Neuronal stem cell (in vitro differentiated cells): Measurements from ENCODE around the gene ECHS1.
A peak's percentile ranks its signal among the peaks of the same experiment; 100 is the strongest.

ENCODE experiments used
- DNase-seq: peaks from one replicate; pipeline ENCODE4 v3.0.0-alpha.2; 2013; ENCODE audit warnings: low spot score
- H2AFZ ChIP-seq: one replicate; pipeline ENCODE4 v1.6.1; 2013; ENCODE audit warnings: mild to moderate bottlenecking, low read length, inconsistent platforms
- H2AK5ac ChIP-seq: 2 replicates; pipeline ENCODE4 v1.6.1; 2013; ENCODE audit warnings: low read depth, mild to moderate bottlenecking, inconsistent platforms, low read length, moderate library complexity, mixed read lengths
- H2BK120ac ChIP-seq: 2 replicates; pipeline ENCODE4 v1.6.1; 2013; ENCODE audit warnings: low read depth, mild to moderate bottlenecking, inconsistent platforms, low read length, moderate library complexity, mixed read lengths
- H2BK12ac ChIP-seq: one replicate; pipeline ENCODE4 v1.6.1; 2013; ENCODE audit warnings: low read length, inconsistent platforms
- H2BK15ac ChIP-seq: 2 replicates; pipeline ENCODE4 v1.6.1; 2013; ENCODE audit warnings: mild to moderate bottlenecking, low read length, inconsistent platforms, mixed read lengths
- H2BK5ac ChIP-seq: one replicate; pipeline ENCODE4 v1.6.1; 2013; ENCODE audit warnings: inconsistent platforms, mild to moderate bottlenecking, low read length, moderate library complexity
- H3K14ac ChIP-seq: one replicate; pipeline ENCODE4 v1.6.1; 2013; ENCODE audit warnings: low read length, inconsistent platforms
- H3K18ac ChIP-seq: 2 replicates; pipeline ENCODE4 v1.6.1; 2013; ENCODE audit warnings: low read length, inconsistent platforms
- H3K23ac ChIP-seq: 2 replicates; pipeline ENCODE4 v1.6.1; 2013; ENCODE audit warnings: low read depth, mild to moderate bottlenecking, mixed read lengths, low read length, inconsistent platforms; ENCODE audit not compliant: poor library complexity
- H3K27ac ChIP-seq: replicated peaks from 3 replicates; pipeline ENCODE4 v1.5.1; 2013; ENCODE audit warnings: low read length, inconsistent platforms
- H3K27me3 ChIP-seq, 3 experiments: 2 replicates each; pipeline ENCODE4 v1.6.1; 2013; ENCODE audit warnings: low read length in 3 of 3, mild to moderate bottlenecking in 2 of 3, inconsistent platforms in 1 of 3, low read depth in 1 of 3, mixed read lengths in 1 of 3, moderate library complexity in 1 of 3; ENCODE audit not compliant: control insufficient read depth in 3 of 3, insufficient read depth in 3 of 3
- H3K36me3 ChIP-seq, 2 donors: replicated peaks in 1 of 2; 2 replicates each; pipeline ENCODE4 v1.6.1; 2013; ENCODE audit warnings: low read length in 2 of 2; ENCODE audit not compliant: control insufficient read depth in 2 of 2, insufficient read depth in 2 of 2
- H3K4ac ChIP-seq: 2 replicates; pipeline ENCODE4 v1.6.1; 2013; ENCODE audit warnings: inconsistent platforms, mild to moderate bottlenecking, low read length, moderate library complexity
- H3K4me1 ChIP-seq, 2 donors: 1 replicate in 1 of 2; 2 replicates in 1 of 2; pipeline ENCODE4 v1.6.1; 2013; ENCODE audit warnings: low read length in 2 of 2, low read depth in 1 of 2; ENCODE audit not compliant: control insufficient read depth in 2 of 2, insufficient read depth in 1 of 2
- H3K4me2 ChIP-seq: one replicate; pipeline ENCODE4 v1.6.1; 2013; ENCODE audit warnings: mild to moderate bottlenecking, low read length, inconsistent platforms; ENCODE audit not compliant: insufficient read depth, poor library complexity, severe bottlenecking
- H3K4me3 ChIP-seq, 2 donors: 2 replicates each; pipeline ENCODE4 v1.5.1; 2013; ENCODE audit warnings: low read length in 2 of 2, mild to moderate bottlenecking in 2 of 2, inconsistent platforms in 1 of 2, moderate library complexity in 1 of 2
- H3K79me1 ChIP-seq: one replicate; pipeline ENCODE4 v1.6.1; 2013; ENCODE audit warnings: low read depth, mild to moderate bottlenecking, inconsistent platforms, low read length, moderate library complexity
- H3K9ac ChIP-seq: one replicate; pipeline ENCODE4 v1.6.1; 2013; ENCODE audit warnings: mild to moderate bottlenecking, low read depth, low read length, inconsistent platforms; ENCODE audit not compliant: poor library complexity
- H3K9me3 ChIP-seq, 2 donors: replicated peaks in 1 of 2; 2 replicates each; pipeline versions ENCODE3 to v1.6.1; 2013; ENCODE audit warnings: low read length in 2 of 2, mild to moderate bottlenecking in 2 of 2, inconsistent platforms in 1 of 2, low read depth in 1 of 2, mixed read lengths in 1 of 2, moderate library complexity in 1 of 2; ENCODE audit not compliant: control insufficient read depth in 2 of 2, insufficient read depth in 1 of 2
- H4K8ac ChIP-seq: one replicate; pipeline ENCODE4 v1.6.1; 2013; ENCODE audit warnings: low read depth, mild to moderate bottlenecking, inconsistent platforms, low read length, moderate library complexity
- H4K91ac ChIP-seq: one replicate; pipeline ENCODE4 v1.6.1; 2013; ENCODE audit warnings: low read length, low read depth, mild to moderate bottlenecking, inconsistent platforms; ENCODE audit not compliant: poor library complexity
- whole genome bisulfite sequencing, 2 donors: extraction: QIAGEN DNeasy Blood & Tissue Kit; methylation state at CpG; one replicate each; pipeline ENCODE4 v1.1.7; 2013; ENCODE audit warnings: missing lambda C conversion rate in 2 of 2, mixed read lengths in 1 of 2; ENCODE audit not compliant: insufficient read length in 2 of 2, insufficient replicate concordance in 1 of 2; ENCODE audit errors: extremely low coverage in 2 of 2; 5-methylcytosine and 5-hydroxymethylcytosine counted together

ECHS1 gene

DNA sequence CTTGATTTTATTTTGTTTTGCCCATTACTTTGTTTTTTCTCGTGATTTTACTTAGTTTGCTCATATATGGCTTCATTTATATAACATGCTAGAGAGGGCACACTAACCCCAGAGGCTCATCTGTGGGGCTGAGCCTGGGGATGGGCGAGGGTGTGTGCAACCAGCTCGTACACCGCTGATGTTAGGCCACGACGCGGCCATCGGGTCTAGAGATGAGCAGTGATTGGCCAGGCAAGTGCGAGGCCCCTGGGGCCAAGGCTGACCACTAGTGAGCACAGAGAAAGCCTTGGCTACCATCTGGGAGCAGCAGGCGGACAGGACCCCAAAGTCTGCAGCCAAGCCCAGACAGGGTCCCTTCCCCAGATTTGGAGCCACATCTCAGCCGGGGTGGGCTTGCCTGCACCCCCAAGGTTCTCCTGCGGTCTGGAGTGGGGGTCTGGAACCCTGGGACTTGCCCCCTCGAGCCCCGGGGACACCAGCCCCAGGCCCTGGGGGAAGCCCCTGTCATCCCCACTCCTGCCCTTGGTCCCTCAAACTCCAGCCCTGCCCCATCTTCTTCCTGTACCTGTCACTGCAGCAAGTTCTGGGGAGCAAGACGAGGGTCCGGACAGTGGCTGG lies 19.1 kb downstream of the ECHS1 start:
- H3K9ac ChIP-seq = no peak overlapping the region
- no peak overlapping the region for H3K4ac ChIP-seq
- no peak for DNase-seq
- no peak overlapping the region for H3K4me2 ChIP-seq
- peaks cover 13% of the 10 kb centered on the region for H3K79me1 ChIP-seq
- WGBS, 2 donors = no CpG with 5 or more reads among the region's 16 CpGs
- no peak overlapping the region for H2BK12ac ChIP-seq
- no peak overlapping the region for H2BK5ac ChIP-seq
- peaks cover 0 to 9% of the 10 kb centered on the region in 2 donors for H3K4me1 ChIP-seq
- peaks cover 0 to 4% of the 10 kb centered on the region in 2 donors for H3K36me3 ChIP-seq
- H3K23ac ChIP-seq = no peak overlapping the region
- H4K8ac ChIP-seq = no peak overlapping the region
- no peak overlapping the region for H3K18ac ChIP-seq
- no peak overlapping the region for H3K27ac ChIP-seq
- H3K14ac ChIP-seq = no peak overlapping the region
- H2BK120ac ChIP-seq = no peak overlapping the region
- H2AK5ac ChIP-seq = no peak overlapping the region
- no peak overlapping the region for H2BK15ac ChIP-seq
- no peak overlapping the region for H3K4me3 ChIP-seq
- no peak overlapping the region for H2AFZ ChIP-seq
- no peak overlapping the region for H4K91ac ChIP-seq
- peaks cover 0 to 4% of the 10 kb centered on the region in 2 donors for H3K9me3 ChIP-seq
- H3K27me3 ChIP-seq = peaks cover 0 to 2% (median 0%) of the 10 kb centered on the region in 3 experiments

DNA sequence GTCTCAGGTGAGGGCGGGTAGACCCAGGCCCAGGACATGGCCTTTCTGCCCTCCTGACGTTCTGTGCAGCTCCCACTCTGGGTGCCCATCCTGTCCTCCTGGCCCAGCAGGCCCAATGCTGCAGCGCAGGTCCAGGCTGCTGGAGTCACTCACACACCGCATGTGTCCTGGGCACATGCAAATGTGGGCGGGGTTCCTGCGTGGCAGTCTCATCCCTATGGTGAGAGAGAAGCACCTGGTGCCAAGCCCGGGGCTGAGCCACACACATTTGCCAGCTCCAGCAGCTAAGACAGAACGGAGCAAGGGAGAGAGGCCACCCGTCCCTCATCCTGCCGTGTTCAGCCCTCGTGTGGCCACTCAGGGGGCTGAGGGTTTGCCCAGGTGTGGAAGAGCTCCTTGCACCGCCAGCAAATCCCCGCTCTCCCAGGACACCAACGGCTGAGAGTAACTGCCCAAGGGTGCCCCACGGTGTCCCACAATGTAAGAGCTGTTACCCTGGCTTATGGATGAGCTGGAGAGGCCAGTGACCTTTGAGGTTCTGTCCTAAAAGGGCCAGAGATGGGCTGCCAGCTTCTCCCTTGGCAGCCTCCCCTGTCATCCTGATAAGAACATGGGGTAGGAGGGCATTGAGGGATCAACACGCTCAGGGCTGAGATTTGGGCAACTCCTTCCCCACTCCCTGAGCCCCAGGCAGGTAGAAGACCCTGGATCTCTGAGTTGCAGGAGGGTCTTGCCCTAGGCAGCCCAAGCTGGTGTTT lies 19.8 kb downstream of the ECHS1 start:
- Histone ChIP-seq H3K27me3 (peaks cover 0 to 2% (median 0%) of the 10 kb centered on the region in 3 experiments), H3K23ac (peak overlapping the region; percentile 85), H3K14ac (peak overlapping the region; percentile 71), H3K4ac (no peak overlapping the region), H2BK5ac (no peak overlapping the region), H4K91ac (no peak overlapping the region), H3K4me1 (peaks cover 0 to 10% of the 10 kb centered on the region in 2 donors), H3K27ac (no peak overlapping the region), H2BK15ac (no peak overlapping the region), H2BK120ac (no peak overlapping the region), H3K4me2 (no peak overlapping the region), H3K4me3 (no peak overlapping the region), H2AK5ac (no peak overlapping the region), H2AFZ (no peak overlapping the region), H4K8ac (peak overlapping the region; percentile 72), H3K79me1 (peaks cover 13% of the 10 kb centered on the region), H3K18ac (peak overlapping the region; percentile 28), H3K9me3 (peaks cover 0 to 5% of the 10 kb centered on the region in 2 donors), H3K36me3 (peaks cover 0 to 4% of the 10 kb centered on the region in 2 donors), H3K9ac (peak overlapping the region; percentile 44), H2BK12ac (peak overlapping the region; percentile 22)
- no peak for DNase-seq
- WGBS, 2 donors = no CpG with 5 or more reads among the region's 16 CpGs

DNA sequence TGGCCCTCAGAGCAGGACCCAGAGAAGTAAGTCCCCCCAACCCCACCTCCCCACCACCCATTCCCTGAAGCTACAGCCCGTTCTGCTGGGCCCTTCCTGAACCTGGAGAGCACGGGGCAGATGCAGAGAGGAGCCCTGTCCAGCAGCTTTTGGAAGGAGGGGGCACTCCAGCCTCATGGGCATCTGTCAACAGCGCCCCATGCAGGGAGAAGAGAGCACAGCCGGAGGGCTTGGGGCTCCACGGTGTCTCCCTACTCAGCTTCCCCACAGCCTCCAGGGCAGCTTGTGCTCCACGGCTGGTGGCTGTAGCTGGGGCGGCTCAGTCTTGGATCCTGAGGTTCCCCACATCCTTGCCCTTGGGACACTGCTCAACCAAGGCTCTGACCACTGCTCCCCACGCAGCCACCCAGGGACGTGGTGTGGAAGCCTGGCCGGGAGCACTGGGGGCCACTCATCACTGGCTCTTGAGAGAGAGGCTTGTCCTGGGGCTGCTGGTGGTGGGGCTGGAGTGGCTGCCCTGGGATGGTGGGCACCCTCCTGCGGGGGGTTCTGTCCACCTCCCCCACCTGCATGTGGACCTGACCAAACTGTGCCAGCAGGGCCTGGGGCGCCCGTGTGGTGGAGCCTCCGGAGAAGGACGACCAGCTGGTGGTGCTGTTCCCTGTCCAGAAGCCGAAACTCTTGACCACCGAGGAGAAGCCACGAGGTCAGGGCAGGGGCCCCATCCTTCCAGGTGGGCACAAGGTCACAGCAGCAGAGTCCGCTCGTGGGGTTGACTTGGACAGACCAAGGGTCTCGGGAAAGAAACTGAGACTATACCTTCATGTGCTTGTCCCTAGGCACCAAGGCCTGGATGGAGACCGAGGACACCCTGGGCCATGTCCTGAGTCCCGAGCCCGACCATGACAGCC lies 21.5 kb downstream of the ECHS1 start:
- H3K79me1 ChIP-seq = peaks cover 9% of the 10 kb centered on the region
- H3K4me3 ChIP-seq = no peak overlapping the region
- no peak overlapping the region for H2BK12ac ChIP-seq
- H3K4me2 ChIP-seq = no peak overlapping the region
- peak overlapping the region; percentile 4 for H3K18ac ChIP-seq
- H3K27ac ChIP-seq = no peak overlapping the region
- peak overlapping the region; percentile 4 for H4K8ac ChIP-seq
- peaks cover 0 to 5% of the 10 kb centered on the region in 2 donors for H3K9me3 ChIP-seq
- no peak overlapping the region for H3K9ac ChIP-seq
- no peak for DNase-seq
- no peak overlapping the region for H3K4ac ChIP-seq
- peaks cover 0 to 11% of the 10 kb centered on the region in 2 donors for H3K4me1 ChIP-seq
- H2BK15ac ChIP-seq = no peak overlapping the region
- H2AK5ac ChIP-seq = no peak overlapping the region
- H3K27me3 ChIP-seq = peaks cover 0 to under 1% (median 0%) of the 10 kb centered on the region in 3 experiments
- WGBS, 2 donors = no CpG with 5 or more reads among the region's 24 CpGs
- H2BK5ac ChIP-seq = no peak overlapping the region
- H2AFZ ChIP-seq = no peak overlapping the region
- H3K14ac ChIP-seq = peak overlapping the region; percentile 89
- H2BK120ac ChIP-seq = no peak overlapping the region
- H4K91ac ChIP-seq = no peak overlapping the region
- peak overlapping the region; percentile 80 for H3K23ac ChIP-seq
- peaks cover 0 to 4% of the 10 kb centered on the region in 2 donors for H3K36me3 ChIP-seq
